ENCODE data around the gene ARFGAP1.
A peak's percentile ranks its signal among the peaks of the same experiment; 100 is the strongest.

- TF ChIP-seq, protein P1, sequence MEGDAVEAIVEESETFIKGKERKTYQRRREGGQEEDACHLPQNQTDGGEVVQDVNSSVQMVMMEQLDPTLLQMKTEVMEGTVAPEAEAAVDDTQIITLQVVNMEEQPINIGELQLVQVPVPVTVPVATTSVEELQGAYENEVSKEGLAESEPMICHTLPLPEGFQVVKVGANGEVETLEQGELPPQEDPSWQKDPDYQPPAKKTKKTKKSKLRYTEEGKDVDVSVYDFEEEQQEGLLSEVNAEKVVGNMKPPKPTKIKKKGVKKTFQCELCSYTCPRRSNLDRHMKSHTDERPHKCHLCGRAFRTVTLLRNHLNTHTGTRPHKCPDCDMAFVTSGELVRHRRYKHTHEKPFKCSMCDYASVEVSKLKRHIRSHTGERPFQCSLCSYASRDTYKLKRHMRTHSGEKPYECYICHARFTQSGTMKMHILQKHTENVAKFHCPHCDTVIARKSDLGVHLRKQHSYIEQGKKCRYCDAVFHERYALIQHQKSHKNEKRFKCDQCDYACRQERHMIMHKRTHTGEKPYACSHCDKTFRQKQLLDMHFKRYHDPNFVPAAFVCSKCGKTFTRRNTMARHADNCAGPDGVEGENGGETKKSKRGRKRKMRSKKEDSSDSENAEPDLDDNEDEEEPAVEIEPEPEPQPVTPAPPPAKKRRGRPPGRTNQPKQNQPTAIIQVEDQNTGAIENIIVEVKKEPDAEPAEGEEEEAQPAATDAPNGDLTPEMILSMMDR (IDR thresholded peaks at IDR 0.05; ENCODE audit: extremely low read depth in 1 of 2, insufficient read depth in 1 of 2, low read depth in 1 of 2, low read length in 2 of 2), result peak; percentile 25 to 78
- TF ChIP-seq POLR2AphosphoS5 (IDR thresholded peaks at IDR 0.05; ENCODE audit: insufficient read depth, low read depth, low read length), result no peak
- no peak for TF ChIP-seq EZH2 (IDR thresholded peaks at IDR 0.05; ENCODE audit: borderline replicate concordance, low read depth, low read length, severe bottlenecking)
- TF ChIP-seq POLR2A (IDR thresholded peaks at IDR 0.05; ENCODE audit: low read depth, low read length), result no peak
- no peak for TF ChIP-seq MAX (IDR thresholded peaks at IDR 0.05; ENCODE audit: insufficient read depth, insufficient read length)
- TF ChIP-seq FOS (IDR thresholded peaks at IDR 0.05; ENCODE audit: borderline replicate concordance, insufficient read depth, low read length), result no peak
- TF ChIP-seq JUN (IDR thresholded peaks at IDR 0.05; ENCODE audit: borderline replicate concordance, insufficient read depth, insufficient read length, low read depth), result no peak
- no peak for TF ChIP-seq GATA2 (IDR thresholded peaks at IDR 0.05; ENCODE audit: insufficient read depth, insufficient read length, low read depth, low read length)
These were observed 41.8 kb upstream of the ARFGAP1 start for GRCh38 chr20:63230800-63231268.
